Transverse colon (tissue), 4 donors: ENCODE data around the gene KRT4. TPM values are rescaled to one million over a fixed set of nuclear protein-coding genes. Genes with fewer than 3 reads are reported as not detected.

ENCODE experiments used
- DNase-seq: peaks from one replicate; pipeline ENCODE4 v3.0.0-alpha.2; 2019
- H3K27ac ChIP-seq, 4 donors: fragments of 200-600 bp; sonication (generic); 2 replicates each; pipeline ENCODE4 v1.5.1; 2016 to 2018; ENCODE audit warnings: inconsistent platforms in 4 of 4
- H3K27me3 ChIP-seq: fragments of 200-600 bp; sonication (generic); 2 replicates; pipeline ENCODE4 v1.5.1; 2017; ENCODE audit warnings: inconsistent platforms
- H3K36me3 ChIP-seq, 4 donors: fragments of 200-600 bp; sonication (generic); 2 replicates each; pipeline ENCODE4 v1.5.1; 2017 to 2019; ENCODE audit warnings: inconsistent platforms in 4 of 4
- H3K4me1 ChIP-seq, 4 donors: fragments of 200-600 bp; sonication (generic); 2 replicates each; pipeline ENCODE4 v1.5.1; 2017 to 2020; ENCODE audit warnings: inconsistent platforms in 4 of 4
- H3K4me3 ChIP-seq, 4 donors: fragments of 200-600 bp; sonication (generic); 1 replicate in 1 of 4; 2 replicates in 3 of 4; pipeline versions ENCODE4 v1.5.1 to v1.6.1; 2017 to 2019; ENCODE audit warnings: inconsistent platforms in 4 of 4
- H3K9me3 ChIP-seq, 2 donors: fragments of 200-600 bp; sonication (generic); 2 replicates each; pipeline ENCODE4 v1.5.1; 2017 to 2019; ENCODE audit warnings: inconsistent platforms in 2 of 2
- EP300 ChIP-seq: sonication (generic); formaldehyde crosslinking; IDR thresholded peaks from one replicate; pipeline ENCODE4 v1.6.1; 2017; ENCODE audit warnings: antibody characterized with exemption, low read depth
- POLR2A ChIP-seq: fragments of 450-650 bp; IDR thresholded peaks from one replicate; pipeline ENCODE4 v1.6.1; 2016; ENCODE audit warnings: antibody characterized with exemption, mild to moderate bottlenecking, moderate library complexity
- POLR2AphosphoS5 ChIP-seq, 3 donors: sonication (generic); formaldehyde crosslinking; IDR thresholded peaks; one replicate each; pipeline ENCODE4 v1.6.1; 2016; ENCODE audit warnings: antibody characterized with exemption in 3 of 3
- WGBS, 2 donors: methylation state at CpG; one replicate each; pipeline ENCODE4 v1.1.5; 2018; ENCODE audit warnings: low coverage in 1 of 2; 5-methylcytosine and 5-hydroxymethylcytosine counted together
- in situ Hi-C, 4 donors: fragments of 200-750 bp; cut with MboI; loops; one replicate each; pipeline versions ENCODE4 v1.15.0 to v1.15.1; 2017; ENCODE audit warnings: low sequenced_read_pairs in 3 of 4, low pct_ligation_motif_present in 1 of 4, low pct_unique_long_range_greater_than_20kb in 1 of 4
- intact Hi-C: fragments of 100-400 bp; cut with DNase I; formaldehyde crosslinking; loops from one replicate; pipeline ENCODE4 v1.15.1; 2023; ENCODE audit warnings: low total_unique reads
- total RNA-seq, 4 donors: library from RNA; depleted of rRNA; stranded (reverse); fragments of >200 nt; gene quantifications; one replicate each; pipeline ENCODE4 v1.1.0, GENCODE V29; 2016
- TF ChIP-seq, protein P1 (sequence below), 5 experiments: fragments of 200-600 bp in 3 of 5; fragments of 450-650 bp in 2 of 5; sonication (generic) in 3 of 5; IDR thresholded peaks; 1 replicate in 2 of 5; 2 replicates in 3 of 5; pipeline ENCODE4 v1.5.1; 2016 to 2017; ENCODE audit warnings: antibody characterized with exemption in 5 of 5, inconsistent platforms in 3 of 5, mild to moderate bottlenecking in 2 of 5, moderate library complexity in 1 of 5

KRT4 gene
- total RNA-seq, 4 donors from 2014 or later = not detected

GRCh38 chr12:52772188-52772587 is 41.7 kb downstream of the KRT4 start:
- no peaks in the 10 kb centered on the region for H3K27me3 ChIP-seq
- no peak for DNase-seq
- intact Hi-C loops (no loop called here), in situ Hi-C loops (no loop called here)
- H3K4me1 ChIP-seq = no peaks in the 10 kb centered on the region
- no peak overlapping the region for H3K27ac ChIP-seq
- H3K36me3 ChIP-seq = no peaks in the 10 kb centered on the region
- no peak overlapping the region for H3K4me3 ChIP-seq
- TF ChIP-seq EP300 (no peak), POLR2AphosphoS5 (IDR thresholded peaks at IDR 0.05) (no peak), POLR2A (no peak)
- TF ChIP-seq, protein P1, sequence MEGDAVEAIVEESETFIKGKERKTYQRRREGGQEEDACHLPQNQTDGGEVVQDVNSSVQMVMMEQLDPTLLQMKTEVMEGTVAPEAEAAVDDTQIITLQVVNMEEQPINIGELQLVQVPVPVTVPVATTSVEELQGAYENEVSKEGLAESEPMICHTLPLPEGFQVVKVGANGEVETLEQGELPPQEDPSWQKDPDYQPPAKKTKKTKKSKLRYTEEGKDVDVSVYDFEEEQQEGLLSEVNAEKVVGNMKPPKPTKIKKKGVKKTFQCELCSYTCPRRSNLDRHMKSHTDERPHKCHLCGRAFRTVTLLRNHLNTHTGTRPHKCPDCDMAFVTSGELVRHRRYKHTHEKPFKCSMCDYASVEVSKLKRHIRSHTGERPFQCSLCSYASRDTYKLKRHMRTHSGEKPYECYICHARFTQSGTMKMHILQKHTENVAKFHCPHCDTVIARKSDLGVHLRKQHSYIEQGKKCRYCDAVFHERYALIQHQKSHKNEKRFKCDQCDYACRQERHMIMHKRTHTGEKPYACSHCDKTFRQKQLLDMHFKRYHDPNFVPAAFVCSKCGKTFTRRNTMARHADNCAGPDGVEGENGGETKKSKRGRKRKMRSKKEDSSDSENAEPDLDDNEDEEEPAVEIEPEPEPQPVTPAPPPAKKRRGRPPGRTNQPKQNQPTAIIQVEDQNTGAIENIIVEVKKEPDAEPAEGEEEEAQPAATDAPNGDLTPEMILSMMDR (IDR thresholded peaks at IDR 0.05) = no peak
- H3K9me3 ChIP-seq = no peaks in the 10 kb centered on the region
- 83% methylated on average over 4 of the region's 4 CpGs; no CpG with 5 or more reads in 1 of the 2 donors for WGBS, 2 donors

GRCh38 chr12:52771505-52771904 is 42.4 kb downstream of the KRT4 start:
- H3K4me3 ChIP-seq = no peak overlapping the region
- H3K36me3 ChIP-seq = no peaks in the 10 kb centered on the region
- H3K27me3 ChIP-seq = no peaks in the 10 kb centered on the region
- no peak for TF ChIP-seq EP300
- TF ChIP-seq POLR2A = no peak
- TF ChIP-seq, protein P1 (IDR thresholded peaks at IDR 0.05) = no peak
- TF ChIP-seq POLR2AphosphoS5 (IDR thresholded peaks at IDR 0.05) = no peak
- no peak overlapping the region for H3K27ac ChIP-seq
- H3K4me1 ChIP-seq = no peaks in the 10 kb centered on the region
- WGBS, 2 donors = 76% methylated on average over 4 of the region's 4 CpGs; no CpG with 5 or more reads in 1 of the 2 donors
- DNase-seq = no peak
- in situ Hi-C loops = no loop called here
- H3K9me3 ChIP-seq = no peaks in the 10 kb centered on the region
- intact Hi-C loops = no loop called here

GRCh38 chr12:52771088-52771487 is 42.8 kb downstream of the KRT4 start:
- H3K9me3 ChIP-seq = no peaks in the 10 kb centered on the region
- no peak for TF ChIP-seq POLR2A
- no peak for TF ChIP-seq EP300
- in situ Hi-C loops = no loop called here
- H3K4me3 ChIP-seq = no peak overlapping the region
- no peak overlapping the region for H3K27ac ChIP-seq
- no peaks in the 10 kb centered on the region for H3K4me1 ChIP-seq
- no peaks in the 10 kb centered on the region for H3K27me3 ChIP-seq
- no peak for DNase-seq
- intact Hi-C loops = no loop called here
- no peaks in the 10 kb centered on the region for H3K36me3 ChIP-seq
- WGBS, 2 donors = 52 to 72% methylated on average over 2 to 6 of the region's 6 CpGs

DNA sequence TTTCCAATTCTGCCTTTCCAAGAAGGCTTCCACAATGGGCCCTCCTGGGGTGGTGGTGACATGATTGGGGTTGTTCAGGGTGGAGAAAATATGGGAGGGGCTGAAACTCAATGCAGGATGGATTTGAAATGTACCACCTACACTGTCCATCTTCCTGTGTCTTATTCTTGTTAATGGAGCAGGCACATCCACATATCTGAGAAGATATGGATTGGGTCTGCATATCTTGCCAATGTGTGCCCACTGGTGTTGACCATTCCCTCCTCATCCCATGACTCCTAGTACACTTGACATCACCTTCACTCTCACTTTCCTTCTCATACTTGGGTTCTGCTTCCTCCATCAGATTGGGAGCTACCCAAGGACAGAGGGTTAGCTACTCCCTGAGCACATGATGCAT is 44.0 kb downstream of the KRT4 start:
- Histone ChIP-seq H3K27ac (no peak overlapping the region), H3K9me3 (no peaks in the 10 kb centered on the region), H3K36me3 (no peaks in the 10 kb centered on the region), H3K4me1 (no peaks in the 10 kb centered on the region), H3K27me3 (no peaks in the 10 kb centered on the region), H3K4me3 (no peak overlapping the region)
- TF ChIP-seq, protein P1 (IDR thresholded peaks at IDR 0.05) = no peak
- TF ChIP-seq EP300 = no peak
- no peak for TF ChIP-seq POLR2A
- no peak for TF ChIP-seq POLR2AphosphoS5 (IDR thresholded peaks at IDR 0.05)
- intact Hi-C loops (no loop called here), in situ Hi-C loops (no loop called here)
- DNase-seq = no peak

GRCh38 chr12:52769354-52769753 is 44.6 kb downstream of the KRT4 start:
- Histone ChIP-seq H3K4me1 (no peaks in the 10 kb centered on the region), H3K9me3 (no peaks in the 10 kb centered on the region), H3K27ac (no peak overlapping the region), H3K27me3 (no peaks in the 10 kb centered on the region), H3K36me3 (no peaks in the 10 kb centered on the region), H3K4me3 (no peak overlapping the region)
- TF ChIP-seq POLR2AphosphoS5 (IDR thresholded peaks at IDR 0.05) (no peak), EP300 (no peak)
- 54% methylated on average over 3 of the region's 3 CpGs; no CpG with 5 or more reads in 1 of the 2 donors for WGBS, 2 donors
- no peak for DNase-seq
- intact Hi-C loops = no loop called here
- in situ Hi-C loops = no loop called here
